H9 (cell line): ENCODE results near the gene KCNJ1. TPM values are rescaled to one million over a fixed set of nuclear protein-coding genes. Genes with fewer than 3 reads are reported as not detected.

ENCODE experiments used
- DNase-seq: peaks from one replicate; pipeline ENCODE4 v3.0.0-alpha.2; 2017
- H2AFZ ChIP-seq: one replicate; pipeline ENCODE4 v1.6.1; 2013; ENCODE audit warnings: mild to moderate bottlenecking, low read length, control low read depth, moderate library complexity
- H2AK5ac ChIP-seq: 2 replicates; pipeline ENCODE4 v1.6.1; 2013; ENCODE audit warnings: low read length, control low read depth, mixed read lengths; ENCODE audit not compliant: insufficient read length
- H2BK120ac ChIP-seq: one replicate; pipeline ENCODE4 v1.6.1; 2013; ENCODE audit warnings: low read depth, mild to moderate bottlenecking, low read length, control low read depth, inconsistent platforms; ENCODE audit not compliant: poor library complexity, severe bottlenecking
- H2BK12ac ChIP-seq: 2 replicates; pipeline ENCODE4 v1.6.1; 2013; ENCODE audit warnings: low read length, control low read depth, mixed read lengths, low read depth; ENCODE audit not compliant: insufficient read length
- H2BK15ac ChIP-seq: 2 replicates; pipeline ENCODE4 v1.6.1; 2013; ENCODE audit warnings: low read depth, low read length, control low read depth
- H2BK20ac ChIP-seq: one replicate; pipeline ENCODE4 v1.6.1; 2013; ENCODE audit warnings: low read depth, mild to moderate bottlenecking, low read length, control low read depth, inconsistent platforms; ENCODE audit not compliant: poor library complexity, severe bottlenecking
- H2BK5ac ChIP-seq: 2 replicates; pipeline ENCODE4 v1.6.1; 2013; ENCODE audit warnings: low read length, control low read depth, mixed read lengths; ENCODE audit not compliant: insufficient read length
- H3K14ac ChIP-seq: 2 replicates; pipeline ENCODE4 v1.6.1; 2013; ENCODE audit warnings: low read length, control low read depth; ENCODE audit not compliant: insufficient read depth
- H3K18ac ChIP-seq: 2 replicates; pipeline ENCODE4 v1.6.1; 2013; ENCODE audit warnings: low read depth, mild to moderate bottlenecking, mixed read lengths, low read length, control low read depth; ENCODE audit not compliant: insufficient read length
- H3K23ac ChIP-seq: 2 replicates; pipeline ENCODE4 v1.6.1; 2013; ENCODE audit warnings: low read length, control low read depth, mixed read lengths, low read depth; ENCODE audit not compliant: insufficient read length
- H3K23me2 ChIP-seq: 2 replicates; pipeline ENCODE4 v1.6.1; 2013; ENCODE audit warnings: low read depth, mild to moderate bottlenecking, mixed read lengths, low read length, control low read depth; ENCODE audit not compliant: insufficient read length, poor library complexity, severe bottlenecking
- H3K27ac ChIP-seq: 2 replicates; pipeline ENCODE4 v1.5.1; 2013; ENCODE audit warnings: low read length, control low read depth, mixed read lengths, low read depth; ENCODE audit not compliant: insufficient read length
- H3K27me3 ChIP-seq: 2 replicates; pipeline ENCODE4 v1.6.1; 2013; ENCODE audit warnings: low read length, control low read depth, inconsistent platforms; ENCODE audit not compliant: insufficient read depth
- H3K4ac ChIP-seq: 2 replicates; pipeline ENCODE4 v1.6.1; 2013; ENCODE audit warnings: low read depth, mild to moderate bottlenecking, control low read depth, inconsistent platforms, low read length, moderate library complexity
- H3K4me1 ChIP-seq: 2 replicates; pipeline ENCODE4 v1.6.1; 2013; ENCODE audit warnings: low read length, control low read depth, inconsistent platforms; ENCODE audit not compliant: insufficient read depth
- H3K4me2 ChIP-seq: 2 replicates; pipeline ENCODE4 v1.6.1; 2013; ENCODE audit warnings: low read length, control low read depth, mixed read lengths; ENCODE audit not compliant: insufficient read length, insufficient read depth
- H3K56ac ChIP-seq: 2 replicates; pipeline ENCODE4 v1.6.1; 2013; ENCODE audit warnings: low read depth, mild to moderate bottlenecking, mixed read lengths, low read length, control low read depth; ENCODE audit not compliant: insufficient read length
- H3K79me1 ChIP-seq: 2 replicates; pipeline ENCODE4 v1.6.1; 2013; ENCODE audit warnings: low read depth, mild to moderate bottlenecking, moderate library complexity, low read length, control low read depth, inconsistent platforms; ENCODE audit not compliant: insufficient read depth, poor library complexity, severe bottlenecking
- H3K79me2 ChIP-seq: 2 replicates; pipeline ENCODE4 v1.6.1; 2013; ENCODE audit warnings: low read length, control low read depth, inconsistent platforms; ENCODE audit not compliant: insufficient read depth
- H3K9ac ChIP-seq: 2 replicates; pipeline ENCODE4 v1.6.1; 2013; ENCODE audit warnings: low read length, control low read depth, mixed read lengths; ENCODE audit not compliant: insufficient read length; ENCODE audit errors: extremely low read depth
- H3K9me3 ChIP-seq: one replicate; pipeline ENCODE4 v1.6.1; 2013; ENCODE audit warnings: low read depth, low read length, inconsistent platforms; ENCODE audit not compliant: control insufficient read depth
- H3T11ph ChIP-seq: one replicate; pipeline ENCODE4 v1.6.1; 2013; ENCODE audit warnings: mild to moderate bottlenecking, low read length, control low read depth, inconsistent platforms
- H4K20me1 ChIP-seq: one replicate; pipeline ENCODE4 v1.6.1; 2013; ENCODE audit not compliant: control insufficient read depth, insufficient read length, insufficient read depth
- H4K5ac ChIP-seq: 2 replicates; pipeline ENCODE4 v1.6.1; 2013; ENCODE audit warnings: low read depth, mild to moderate bottlenecking, mixed read lengths, low read length, control low read depth; ENCODE audit not compliant: insufficient read length
- H4K8ac ChIP-seq: replicated peaks from 2 replicates; pipeline ENCODE4 v1.6.1; 2013; ENCODE audit warnings: low read length, control low read depth, mixed read lengths, low read depth; ENCODE audit not compliant: insufficient read length
- H4K91ac ChIP-seq: 2 replicates; pipeline ENCODE4 v1.6.1; 2013; ENCODE audit warnings: low read depth, mild to moderate bottlenecking, moderate library complexity, mixed read lengths, low read length, control low read depth; ENCODE audit not compliant: insufficient read length
- H3K27ac Mint-ChIP-seq, 3 experiments: 2 replicates in 2 of 3; 3 replicates in 1 of 3; pipeline ENCODE4 v1.8.0; 2020 to 2021; ENCODE audit warnings: mixed read lengths in 3 of 3, mild to moderate bottlenecking in 1 of 3, moderate library complexity in 1 of 3
- H3K27me3 Mint-ChIP-seq: 2 replicates; pipeline ENCODE4 v1.8.0; 2021; ENCODE audit warnings: low read depth, mild to moderate bottlenecking, moderate library complexity, mixed read lengths
- H3K36me3 Mint-ChIP-seq, 3 experiments: 2 replicates in 2 of 3; 3 replicates in 1 of 3; pipeline ENCODE4 v1.8.0; 2020 to 2021; ENCODE audit warnings: low read depth in 3 of 3, mixed read lengths in 3 of 3; ENCODE audit not compliant: insufficient read depth in 1 of 3
- H3K4me1 Mint-ChIP-seq, 2 experiments: 2 replicates each; pipeline ENCODE4 v1.8.0; 2020; ENCODE audit warnings: mixed read lengths in 2 of 2
- H3K4me3 Mint-ChIP-seq, 2 experiments: 2 replicates in 1 of 2; 3 replicates in 1 of 2; pipeline ENCODE4 v1.8.0; 2020 to 2021; ENCODE audit warnings: mild to moderate bottlenecking in 2 of 2, mixed read lengths in 2 of 2, moderate library complexity in 1 of 2
- H3K9me3 Mint-ChIP-seq, 2 experiments: 2 replicates in 1 of 2; 3 replicates in 1 of 2; pipeline ENCODE4 v1.8.0; 2020; ENCODE audit warnings: mild to moderate bottlenecking in 2 of 2, mixed read lengths in 2 of 2, moderate library complexity in 1 of 2
- WGBS: extraction: QIAGEN DNeasy Blood & Tissue Kit; methylation state at CpG from one replicate; pipeline ENCODE4 v1.1.7; 2013; ENCODE audit warnings: missing lambda C conversion rate, low lambda C conversion rate, mixed read lengths; ENCODE audit not compliant: insufficient read length; ENCODE audit errors: extremely low coverage; 5-methylcytosine and 5-hydroxymethylcytosine counted together
- total RNA-seq: library from RNA; stranded (reverse); gene quantifications from 2 replicates; pipeline ENCODE4 v1.2.1, GENCODE V29; 2021
- TF ChIP-seq, protein P1 (sequence below): fragments of 200-600 bp; sonication (generic); conservative IDR thresholded peaks from 3 replicates; pipeline ENCODE4 v1.8.0; 2021; ENCODE audit warnings: antibody characterized with exemption, mild to moderate bottlenecking

KCNJ1 gene
- total RNA-seq, 1 experiment from 2014 or later = not detected

DNA sequence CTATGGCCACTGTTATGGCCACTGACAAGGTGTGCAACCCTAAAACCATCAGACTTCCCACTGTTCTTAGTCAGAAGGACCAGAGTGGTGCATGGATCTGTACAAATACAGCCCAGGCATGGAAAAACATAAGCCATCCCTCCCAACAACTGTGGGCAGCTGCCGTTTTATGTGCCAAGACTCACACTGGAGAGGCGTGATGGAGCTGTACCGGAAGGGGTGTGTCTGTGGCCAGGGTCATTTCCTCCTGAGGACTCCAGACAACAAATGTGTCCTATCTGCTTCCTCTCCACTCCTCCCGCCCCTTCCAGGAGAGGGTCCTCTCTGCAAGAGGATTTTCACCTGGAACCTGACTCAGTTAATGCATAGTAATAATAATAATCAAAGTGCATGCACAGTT, 29.5 kb downstream of the KCNJ1 start:
- no peaks in the 10 kb centered on the region for H3K9me3 Mint-ChIP-seq
- TF ChIP-seq, protein P1, sequence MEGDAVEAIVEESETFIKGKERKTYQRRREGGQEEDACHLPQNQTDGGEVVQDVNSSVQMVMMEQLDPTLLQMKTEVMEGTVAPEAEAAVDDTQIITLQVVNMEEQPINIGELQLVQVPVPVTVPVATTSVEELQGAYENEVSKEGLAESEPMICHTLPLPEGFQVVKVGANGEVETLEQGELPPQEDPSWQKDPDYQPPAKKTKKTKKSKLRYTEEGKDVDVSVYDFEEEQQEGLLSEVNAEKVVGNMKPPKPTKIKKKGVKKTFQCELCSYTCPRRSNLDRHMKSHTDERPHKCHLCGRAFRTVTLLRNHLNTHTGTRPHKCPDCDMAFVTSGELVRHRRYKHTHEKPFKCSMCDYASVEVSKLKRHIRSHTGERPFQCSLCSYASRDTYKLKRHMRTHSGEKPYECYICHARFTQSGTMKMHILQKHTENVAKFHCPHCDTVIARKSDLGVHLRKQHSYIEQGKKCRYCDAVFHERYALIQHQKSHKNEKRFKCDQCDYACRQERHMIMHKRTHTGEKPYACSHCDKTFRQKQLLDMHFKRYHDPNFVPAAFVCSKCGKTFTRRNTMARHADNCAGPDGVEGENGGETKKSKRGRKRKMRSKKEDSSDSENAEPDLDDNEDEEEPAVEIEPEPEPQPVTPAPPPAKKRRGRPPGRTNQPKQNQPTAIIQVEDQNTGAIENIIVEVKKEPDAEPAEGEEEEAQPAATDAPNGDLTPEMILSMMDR = no peak
- Histone ChIP-seq H4K91ac (no peak overlapping the region), H2BK12ac (no peak overlapping the region), H4K5ac (no peak overlapping the region), H3K9ac (no peak overlapping the region), H2BK120ac (no peak overlapping the region), H3K4me1 (peaks cover 15% of the 10 kb centered on the region; the same call in 1 of the 2 replicates), H3K14ac (no peak overlapping the region), H4K20me1 (no peaks in the 10 kb centered on the region), H3K27ac (no peak overlapping the region), H4K8ac (no peak overlapping the region), H3K79me1 (no peaks in the 10 kb centered on the region), H3K18ac (no peak overlapping the region), H3K23ac (no peak overlapping the region), H2BK5ac (no peak overlapping the region), H2BK15ac (no peak overlapping the region), H3K27me3 (no peaks in the 10 kb centered on the region), H2BK20ac (no peak overlapping the region), H3T11ph (no peak overlapping the region), H2AK5ac (no peak overlapping the region), H3K56ac (no peak overlapping the region), H3K9me3 (no peaks in the 10 kb centered on the region), H3K23me2 (no peaks in the 10 kb centered on the region), H3K4me2 (no peak overlapping the region), H3K79me2 (no peaks in the 10 kb centered on the region), H3K4ac (no peak overlapping the region), H2AFZ (no peak overlapping the region)
- H3K27ac Mint-ChIP-seq = no peak overlapping the region
- no CpG with 5 or more reads among the region's 4 CpGs for WGBS
- H3K4me3 Mint-ChIP-seq = no peak overlapping the region
- DNase-seq = no peak
- peaks cover 30 to 49% of the 10 kb centered on the region in 2 experiments for H3K4me1 Mint-ChIP-seq
- H3K36me3 Mint-ChIP-seq = peaks cover 0 to 4% (median 0%) of the 10 kb centered on the region in 3 experiments; a peak in 4 of 7 replicates
- H3K27me3 Mint-ChIP-seq = peaks cover 2% of the 10 kb centered on the region; the same call in 1 of the 2 replicates
